NCI-H146 (cell line): ENCODE data around the gene OSBPL8.

Source experiments
- DNase-seq: peaks from one replicate; lab custom pipeline; 2025; lab: John Stamatoyannopoulos, UW

OSBPL8 gene

GRCh38 chr12:76470028-76470939 is 89.3 kb downstream of the OSBPL8 start:
- DNase-seq = no peak

DNA sequence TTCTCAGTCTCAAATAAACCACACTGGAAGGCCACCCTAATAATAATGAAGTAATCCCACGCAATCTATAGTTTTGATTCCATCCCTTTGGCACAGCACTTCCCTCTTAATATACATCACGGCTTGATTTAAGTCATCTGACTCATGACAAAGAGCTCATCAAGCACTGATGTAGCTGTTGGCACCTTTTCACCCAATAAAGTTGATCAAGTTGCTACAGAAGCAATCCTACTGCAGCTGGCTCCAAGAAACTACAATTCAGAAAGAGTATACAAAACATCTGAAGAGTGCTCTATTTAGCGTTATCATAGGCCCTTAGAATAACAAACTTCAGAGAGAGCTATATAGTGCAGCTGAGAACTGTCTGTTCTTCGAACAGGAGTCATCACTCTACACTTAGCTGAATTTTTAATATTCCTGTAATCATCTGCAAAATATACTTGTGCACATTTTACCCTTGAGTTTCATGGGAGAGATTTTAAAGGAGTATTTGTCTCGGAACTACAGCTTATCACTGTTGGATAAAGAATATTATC is 94.9 kb downstream of the OSBPL8 start:
- no peak for DNase-seq

GRCh38 chr12:76462668-76463224 is 96.8 kb downstream of the OSBPL8 start:
- DNase-seq = no peak

DNA sequence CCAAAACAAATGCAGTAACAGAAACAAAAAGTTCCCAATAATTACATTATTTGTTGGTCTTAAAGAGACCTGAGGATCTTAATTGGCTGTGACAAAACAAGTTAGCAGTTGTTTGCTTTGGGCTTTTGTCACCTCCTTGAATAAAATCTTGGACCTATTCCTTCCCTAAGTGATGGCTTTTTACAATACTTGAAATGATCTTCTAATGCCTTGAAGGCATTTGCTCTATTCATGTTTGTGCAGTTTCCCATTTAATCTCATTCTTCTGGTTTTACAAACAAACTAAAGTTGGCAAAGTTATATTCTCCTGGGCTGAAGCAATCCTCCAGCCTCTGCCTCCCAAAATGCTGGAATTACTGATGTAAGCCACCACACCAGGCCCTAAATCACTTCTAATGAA is 98.8 kb downstream of the OSBPL8 start:
- no peak for DNase-seq

GRCh38 chr12:76457818-76458217 is 101.8 kb downstream of the OSBPL8 start:
- DNase-seq = no peak

GRCh38 chr12:76457010-76457409 is 102.6 kb downstream of the OSBPL8 start:
- DNase-seq = no peak

GRCh38 chr12:76455582-76456345 is 103.8 kb downstream of the OSBPL8 start:
- DNase-seq = peak; percentile 38

DNA sequence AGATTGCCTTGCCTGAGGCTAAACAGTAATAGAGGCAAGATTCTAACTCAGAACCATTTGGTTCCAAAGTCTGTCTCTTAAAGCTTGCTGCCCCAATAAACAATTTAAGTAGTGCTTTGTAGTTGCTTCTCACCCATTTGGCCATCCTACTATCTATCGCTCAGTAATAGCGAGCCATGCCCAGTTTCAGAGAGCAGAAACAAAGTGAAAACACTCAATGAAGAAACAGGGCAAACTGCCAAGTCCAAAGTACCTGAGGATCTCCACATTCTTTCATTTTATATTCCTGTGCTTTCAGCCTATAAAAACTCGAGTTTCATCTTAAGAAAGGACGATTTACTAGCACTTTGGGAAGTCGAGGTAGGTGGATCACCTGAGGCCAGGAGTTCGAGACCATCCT is 108.0 kb downstream of the OSBPL8 start:
- DNase-seq = no peak

DNA sequence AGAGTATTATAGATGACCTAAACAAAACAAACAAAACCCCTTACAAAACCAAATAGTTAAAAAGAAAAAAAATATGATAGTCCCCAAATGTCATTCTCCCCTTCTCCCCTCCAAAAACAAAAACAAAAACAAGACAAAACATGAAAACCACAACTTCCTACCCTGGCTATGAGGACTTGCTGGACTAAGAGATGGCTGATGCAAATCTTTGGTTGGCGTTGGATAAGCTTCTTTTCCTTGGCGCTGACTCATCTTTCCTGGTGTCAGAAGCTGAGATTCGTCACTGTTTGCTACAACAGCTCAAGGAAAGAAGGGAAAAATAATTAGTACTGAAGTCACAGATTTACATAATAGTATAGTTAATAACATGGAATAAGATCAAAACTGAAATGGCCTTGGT is 108.9 kb downstream of the OSBPL8 start:
- DNase-seq = no peak

DNA sequence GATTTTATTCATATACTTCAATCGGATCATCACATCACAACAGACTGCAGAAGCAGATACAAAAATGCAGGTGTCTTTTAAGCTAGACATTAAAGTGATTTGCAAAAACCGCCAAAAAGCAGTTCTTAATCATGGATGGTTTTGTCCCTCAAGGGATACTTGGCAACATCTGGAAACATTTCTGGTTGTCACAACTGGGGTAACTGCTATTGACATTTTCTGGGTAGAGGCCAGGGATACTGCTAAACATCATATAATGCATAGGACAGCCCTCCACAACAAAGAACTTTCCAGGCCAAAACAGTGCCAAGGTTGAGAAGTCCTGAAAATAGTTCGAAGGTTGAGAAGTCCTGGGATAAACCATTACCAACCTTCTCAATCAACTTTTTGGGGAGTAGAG is 109.6 kb downstream of the OSBPL8 start:
- no peak for DNase-seq

GRCh38 chr12:76449583-76449982 is 110.0 kb downstream of the OSBPL8 start:
- DNase-seq = no peak

- no peak for DNase-seq
These were observed 110.6 kb downstream of the OSBPL8 start for GRCh38 chr12:76449016-76449415.

DNA sequence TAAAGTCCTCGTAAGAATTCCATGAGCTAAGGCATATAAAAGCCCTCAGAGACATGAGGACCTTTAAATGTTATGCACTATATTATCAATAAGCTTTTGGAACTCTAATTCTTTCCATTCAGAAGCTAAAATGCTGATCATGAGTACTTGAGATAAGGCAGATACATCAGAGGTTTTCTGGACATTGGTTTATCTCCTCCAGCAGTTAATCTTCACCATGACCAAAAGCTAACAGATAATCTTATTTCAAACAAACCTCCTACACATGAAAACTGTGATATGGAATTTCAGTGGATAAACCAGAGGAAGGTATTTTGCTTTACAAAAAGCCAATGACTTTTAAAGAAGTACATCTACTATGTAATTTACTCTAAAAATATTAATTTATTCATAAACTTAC is 113.5 kb downstream of the OSBPL8 start:
- no peak for DNase-seq

GRCh38 chr12:76445462-76445861 is 114.1 kb downstream of the OSBPL8 start:
- DNase-seq = no peak

- no peak for DNase-seq
These were observed 115.1 kb downstream of the OSBPL8 start for GRCh38 chr12:76444408-76444984.

DNA sequence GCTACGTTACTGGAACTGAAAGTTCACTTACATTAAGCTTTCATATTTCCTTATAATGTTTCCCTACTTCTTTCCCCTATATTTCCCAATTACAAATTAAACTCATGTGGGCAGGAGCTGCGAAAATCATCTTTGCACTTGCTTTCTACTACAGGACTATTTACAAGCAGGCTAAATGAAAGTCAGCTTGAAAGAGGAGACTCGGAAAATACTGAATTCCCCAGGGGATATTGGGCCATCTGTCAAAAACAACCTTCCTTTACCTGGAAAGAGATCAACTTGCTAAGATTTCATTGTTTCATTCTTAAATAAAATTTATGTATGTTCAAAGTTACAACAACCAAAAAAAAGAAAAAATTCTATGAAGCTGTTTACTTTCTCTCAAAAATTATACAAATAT is 118.6 kb downstream of the OSBPL8 start:
- DNase-seq = no peak

DNA sequence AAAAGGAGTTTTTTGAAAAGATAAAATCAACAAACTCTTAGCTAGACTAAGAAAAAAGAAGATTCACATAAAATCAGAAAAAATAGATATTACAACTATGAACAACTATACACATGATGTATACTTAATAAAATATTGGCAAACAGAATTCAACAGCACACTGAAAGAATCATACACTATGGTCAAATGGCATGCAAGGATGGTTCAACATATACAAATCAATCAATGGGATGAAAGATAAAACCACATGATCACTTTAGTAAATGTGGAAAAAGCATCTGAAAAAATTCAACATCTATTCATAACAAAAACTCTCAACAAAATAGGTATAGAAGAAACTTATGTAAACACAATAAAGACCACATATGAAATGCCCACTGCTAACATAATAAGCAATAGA is 126.8 kb downstream of the OSBPL8 start:
- no peak for DNase-seq

- DNase-seq = no peak
These were observed 131.5 kb downstream of the OSBPL8 start for GRCh38 chr12:76428117-76428516.

- no peak for DNase-seq
These were observed 133.4 kb downstream of the OSBPL8 start for GRCh38 chr12:76426160-76426559.

- DNase-seq = no peak
These were observed 134.6 kb downstream of the OSBPL8 start for GRCh38 chr12:76424941-76425340.

- DNase-seq = no peak
These were observed 136.8 kb downstream of the OSBPL8 start for GRCh38 chr12:76422543-76423438.
